Hematopoietic multipotent progenitor cell treated with erythropoietin and hydrocortisone succinate and interleukin-3 and kit ligand, for 8 days (in vitro differentiated cells): Measurements from ENCODE around the gene DNAAF8.
"Not testable (repeated sequence)": the region's sequence is repeated elsewhere in the genome, so short reads cannot be mapped to it uniquely, and the experiment has no call there.

Source experiments
- DNase-seq: peaks from one replicate; pipeline ENCODE4 v3.0.0-alpha.2; 2015

DNAAF8 gene

DNA sequence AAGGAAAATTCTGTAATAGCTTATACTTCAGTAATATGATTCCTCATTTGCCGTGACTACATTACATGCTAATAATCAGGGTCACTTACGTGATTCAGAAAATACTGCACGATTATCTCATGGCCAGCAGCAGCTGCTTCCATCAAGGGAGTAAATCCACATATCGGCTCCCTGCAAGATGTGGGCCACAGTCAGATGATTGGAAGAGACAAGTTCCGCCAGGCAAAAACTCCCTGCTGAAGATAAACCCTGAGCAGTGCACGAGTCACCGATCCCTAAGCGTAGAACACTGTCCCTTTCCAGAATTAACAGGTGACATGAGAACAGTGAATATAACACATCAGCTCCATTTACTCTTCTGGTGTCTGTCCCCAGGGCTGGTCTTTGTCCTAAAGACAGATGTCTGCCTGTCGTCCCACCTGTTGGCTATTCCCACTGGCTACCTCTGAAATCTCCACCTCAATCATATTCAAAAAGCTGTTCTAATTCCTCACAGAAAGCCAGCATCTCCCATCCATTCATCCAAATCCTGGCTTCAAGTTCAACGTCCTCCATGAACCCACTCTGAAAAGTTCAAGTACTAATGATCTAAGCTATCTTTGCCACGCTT, 9.6 kb upstream of the DNAAF8 start:
- DNase-seq = no peak

- DNase-seq = no peak
Observed at GRCh38 chr16:4726616-4727015, 7.7 kb upstream of the DNAAF8 start.

DNA sequence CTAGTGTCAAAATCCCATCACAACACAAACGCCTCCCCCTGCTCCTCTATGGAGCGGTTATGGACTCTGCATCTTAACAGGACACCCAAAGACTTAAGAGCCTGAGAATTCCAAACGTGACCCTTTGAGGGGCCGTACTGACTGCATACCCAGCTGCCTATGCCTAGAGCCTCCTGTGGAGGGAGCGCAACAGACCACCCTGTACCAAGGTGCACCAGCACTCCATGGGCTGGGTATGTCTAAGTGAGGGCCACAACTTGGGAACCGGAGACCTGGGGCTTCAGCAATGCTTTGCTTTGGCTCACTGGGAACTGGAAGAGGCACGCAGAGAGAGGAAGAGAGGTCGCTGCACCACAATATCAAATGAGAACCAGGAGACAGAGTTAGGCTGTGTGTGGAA, 5.7 kb upstream of the DNAAF8 start:
- no peak for DNase-seq

GRCh38 chr16:4729876-4730275, 4.5 kb upstream of the DNAAF8 start:
- no peak for DNase-seq

DNA sequence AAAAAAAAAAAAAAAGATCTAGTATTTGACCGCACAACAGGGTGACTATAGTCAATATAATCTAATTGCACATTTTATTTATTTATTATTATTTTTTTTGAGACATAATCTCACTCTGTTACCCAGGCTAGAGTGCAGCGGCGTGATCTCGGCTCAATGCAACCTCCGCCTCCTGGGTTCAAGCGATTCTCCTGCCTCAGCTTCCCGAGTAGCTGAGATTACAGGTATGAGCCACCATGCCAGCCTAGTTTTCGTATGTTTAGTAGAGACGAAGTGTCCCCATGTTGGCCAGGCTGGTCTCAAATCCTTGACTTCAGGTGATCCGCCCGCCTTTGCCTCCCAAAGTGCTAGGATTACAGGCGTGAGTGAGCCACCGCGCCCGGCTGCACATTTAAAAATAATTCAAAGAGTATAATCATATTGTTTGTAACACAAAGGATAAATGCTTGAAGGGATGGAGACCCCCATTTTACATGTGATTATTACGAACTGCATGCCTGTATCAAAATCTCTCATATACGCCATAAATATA, 1.1 kb upstream of the DNAAF8 start:
- no peak for DNase-seq

DNA sequence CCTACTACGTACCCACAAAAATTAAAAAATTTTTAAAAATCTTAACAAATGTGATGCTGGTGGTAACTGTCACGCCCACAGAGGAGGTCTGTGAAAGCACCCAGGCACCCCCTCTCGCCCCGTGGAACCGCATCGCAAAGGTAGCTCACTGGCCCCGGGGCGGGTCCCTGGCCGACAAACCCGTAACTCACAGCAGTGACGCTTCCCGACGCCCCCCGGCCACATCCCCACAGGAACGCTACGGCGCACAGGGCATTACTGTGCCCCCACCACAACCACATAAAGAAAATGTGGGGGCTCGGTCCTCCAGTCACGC, 632 bp upstream of the DNAAF8 start:
- DNase-seq = no peak

DNA sequence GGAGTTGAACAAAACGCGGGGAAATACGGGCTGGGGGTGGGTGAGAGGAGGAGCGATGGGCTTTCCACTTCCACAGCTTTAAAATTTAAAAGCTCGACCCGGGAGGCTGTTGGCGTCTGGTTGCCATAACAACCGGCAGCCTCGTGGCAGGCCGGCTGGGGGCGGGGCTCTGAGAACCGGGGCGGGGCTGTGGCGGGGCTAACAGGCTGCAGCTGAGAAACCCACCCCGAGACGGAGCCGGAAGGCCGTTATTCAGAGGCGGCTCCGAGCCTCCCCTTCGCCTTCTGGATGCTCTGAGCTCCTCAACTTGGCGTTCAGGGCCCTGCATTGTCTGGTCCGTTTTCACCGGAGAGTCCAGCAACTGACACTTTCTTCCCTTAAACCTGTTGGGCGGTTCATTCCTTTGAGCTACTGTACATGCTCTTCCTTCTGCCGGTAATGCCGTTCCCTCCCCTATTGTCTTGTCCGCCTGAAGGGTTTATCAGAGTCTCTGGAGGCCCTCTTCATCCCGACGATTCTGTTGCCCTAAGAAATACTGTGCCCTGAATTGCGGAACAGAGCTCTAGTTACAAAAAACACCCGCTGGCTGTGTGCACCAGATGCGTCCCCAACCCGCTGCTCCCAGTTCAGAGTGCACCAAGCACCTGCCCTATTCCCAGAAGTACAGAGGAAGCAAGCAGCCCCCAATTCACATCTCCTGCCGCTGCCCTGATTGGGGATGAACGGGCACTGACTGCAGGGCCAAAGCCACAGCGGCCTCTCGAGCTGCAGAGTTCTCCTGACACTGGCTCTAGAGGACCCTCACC, 596 bp downstream of the DNAAF8 start:
- peak; percentile 80 for DNase-seq

DNA sequence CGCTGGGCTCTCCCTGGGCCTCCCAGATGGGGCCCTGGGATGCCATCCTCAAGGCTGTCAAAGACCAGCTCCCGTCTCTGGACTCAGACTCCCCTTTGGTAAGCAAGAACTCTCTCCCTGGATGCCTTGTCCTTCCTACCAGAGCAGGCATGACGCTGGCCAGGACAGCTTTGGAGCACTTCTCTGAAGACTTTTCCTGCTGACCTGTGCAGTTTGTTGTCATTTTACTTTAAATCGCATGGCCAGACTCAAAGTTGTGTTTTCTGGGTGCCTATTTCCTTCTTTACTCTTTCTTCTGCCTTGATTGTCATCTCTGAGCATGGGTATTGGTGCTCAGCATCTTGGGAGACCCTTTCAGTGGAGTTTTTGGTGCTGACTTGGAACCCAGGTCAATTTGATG, 2.2 kb downstream of the DNAAF8 start:
- no peak for DNase-seq

GRCh38 chr16:4737545-4737944, 3.2 kb downstream of the DNAAF8 start:
- DNase-seq = no peak

GRCh38 chr16:4738370-4738769, 4.0 kb downstream of the DNAAF8 start:
- not testable (repeated sequence) for DNase-seq

- no peak for DNase-seq
Observed at GRCh38 chr16:4743226-4743878, 9.0 kb downstream of the DNAAF8 start.

DNA sequence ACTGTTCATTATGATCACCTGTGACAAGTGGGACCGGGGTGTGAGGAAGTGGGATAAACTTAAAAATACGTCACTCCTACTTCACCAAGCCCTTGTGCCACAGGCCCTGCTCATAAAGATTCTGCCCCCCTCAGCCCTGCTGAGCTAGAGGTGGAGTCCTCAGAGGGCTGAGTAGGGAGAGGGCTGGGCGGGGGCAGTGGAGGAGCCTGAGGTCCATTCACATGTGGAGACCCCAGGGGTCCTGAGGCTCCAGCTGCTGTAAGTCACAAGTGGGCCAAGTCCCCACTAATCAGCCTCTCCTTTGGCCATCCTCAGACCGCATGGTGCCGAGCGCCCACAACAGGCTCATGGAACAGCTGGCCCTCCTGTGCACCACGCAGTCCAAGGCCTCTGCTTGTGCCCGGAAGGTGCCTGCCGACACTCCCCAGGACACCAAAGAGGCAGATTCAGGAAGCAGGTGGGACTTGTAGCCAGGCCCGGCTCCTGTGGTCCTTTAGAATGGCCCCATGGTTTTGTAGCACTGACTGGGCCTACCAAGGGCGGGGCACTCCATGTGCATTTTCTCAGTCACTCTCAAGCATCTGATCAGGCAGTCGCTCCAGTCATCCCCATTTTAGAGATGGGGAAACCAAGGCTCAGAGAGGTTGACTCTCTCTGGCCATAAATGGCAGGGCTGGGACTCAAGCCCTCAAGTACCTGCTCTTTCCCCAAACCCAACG, 10.4 kb downstream of the DNAAF8 start:
- DNase-seq = no peak

DNA sequence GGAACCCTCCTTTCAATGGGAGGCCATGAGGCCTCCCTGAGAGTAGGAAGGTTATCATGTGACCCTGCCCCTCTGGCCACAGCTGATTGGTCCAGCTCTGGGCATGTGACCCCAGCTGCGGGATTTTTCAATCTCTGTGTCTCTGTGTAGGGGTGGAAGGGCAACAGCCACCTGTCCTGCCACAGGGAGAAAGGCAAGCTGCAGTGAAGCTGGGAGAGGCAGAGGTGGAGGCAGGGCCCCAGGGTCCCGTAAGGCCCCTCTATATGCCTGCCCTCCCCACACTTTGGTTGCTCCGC, 10.9 kb downstream of the DNAAF8 start:
- no peak for DNase-seq

DNA sequence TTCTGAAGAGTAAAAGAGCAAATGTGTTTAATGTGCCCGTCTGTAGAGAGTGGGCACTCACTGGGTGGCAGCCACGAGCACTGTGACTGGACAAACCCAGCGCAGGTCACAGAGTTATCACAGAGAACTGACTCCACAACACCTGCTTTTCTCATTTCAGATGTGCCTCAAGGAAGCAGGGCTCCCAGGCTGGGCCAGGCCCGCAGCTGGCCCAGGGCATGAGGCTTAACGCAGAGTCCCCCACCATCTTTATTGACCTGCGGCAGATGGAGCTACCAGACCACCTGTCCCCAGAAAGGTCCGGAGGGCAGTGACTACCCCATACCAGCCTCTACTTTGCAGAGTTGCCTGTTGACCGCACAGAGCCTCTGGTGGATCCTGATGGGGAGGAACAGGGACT, 11.9 kb downstream of the DNAAF8 start:
- no peak for DNase-seq

DNA sequence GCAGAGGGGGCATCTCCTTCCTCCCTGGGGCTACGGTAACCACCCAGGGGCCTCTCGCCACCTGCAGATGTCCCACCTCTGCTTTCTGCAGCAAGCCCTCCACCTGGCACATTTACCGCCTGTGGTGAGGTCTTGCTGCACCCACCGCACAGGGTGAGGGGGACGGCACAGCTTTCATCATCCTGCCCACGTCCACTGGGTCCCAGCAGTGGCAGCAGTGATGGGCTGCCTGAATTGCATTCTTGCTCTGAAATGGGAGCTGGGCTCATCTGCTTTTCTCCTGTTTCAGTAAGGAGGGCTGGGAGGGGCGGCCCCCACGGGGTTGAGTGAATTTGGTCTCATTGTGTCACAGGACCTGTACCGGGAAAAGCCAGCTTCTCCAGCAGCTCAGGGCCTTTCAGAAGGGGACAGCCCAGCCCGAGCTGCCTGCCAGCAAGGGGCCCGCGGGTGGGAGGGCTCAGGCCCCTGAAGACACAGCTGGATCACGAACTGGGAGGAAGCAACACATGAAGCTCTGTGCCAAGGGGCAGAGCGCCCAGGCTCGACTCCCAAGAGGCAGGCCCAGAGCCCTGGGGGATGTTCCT, 12.7 kb downstream of the DNAAF8 start:
- no peak for DNase-seq

DNA sequence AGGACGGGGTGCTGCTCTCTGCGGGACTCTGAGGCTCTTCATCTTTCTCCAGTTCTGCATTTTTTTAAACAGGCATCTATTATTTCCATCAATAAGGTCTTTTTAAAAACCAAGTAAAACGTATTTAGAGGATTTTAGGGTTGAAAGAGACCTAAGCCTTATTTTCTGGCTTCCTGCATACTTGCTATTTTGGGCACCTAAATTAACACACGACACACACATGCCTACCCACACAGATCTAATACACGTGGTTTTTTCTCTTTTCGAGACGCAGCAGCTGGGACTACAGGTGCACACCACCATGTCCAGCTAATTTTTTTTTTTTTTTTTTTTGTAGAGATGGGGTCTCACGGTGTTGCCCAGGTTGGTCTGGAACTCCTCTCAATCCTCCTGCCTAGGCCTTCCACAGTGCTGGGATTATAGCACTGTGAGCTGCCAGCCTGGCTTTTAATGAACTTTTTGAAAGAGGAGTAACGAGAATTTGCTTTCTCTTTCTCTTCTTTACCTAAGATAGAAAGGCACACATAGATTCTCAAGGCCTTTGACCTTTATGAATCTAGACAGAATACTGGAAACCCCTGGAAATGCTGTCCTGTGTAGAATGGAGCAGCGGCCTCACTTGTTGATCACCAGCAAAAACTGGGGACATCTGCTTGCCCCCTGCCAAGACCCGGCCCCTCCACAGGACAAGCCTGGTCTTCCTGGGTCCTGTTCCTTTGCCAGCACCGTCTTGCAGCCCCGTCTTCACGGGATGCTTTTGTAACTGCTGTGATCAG, 13.8 kb downstream of the DNAAF8 start:
- DNase-seq = no peak

GRCh38 chr16:4748682-4749411, 14.5 kb downstream of the DNAAF8 start:
- no peak for DNase-seq

- no peak for DNase-seq
Observed at GRCh38 chr16:4749700-4750257, 15.4 kb downstream of the DNAAF8 start.

GRCh38 chr16:4750896-4751295, 16.6 kb downstream of the DNAAF8 start:
- no peak for DNase-seq

GRCh38 chr16:4752351-4753100, 18.2 kb downstream of the DNAAF8 start:
- no peak for DNase-seq

DNA sequence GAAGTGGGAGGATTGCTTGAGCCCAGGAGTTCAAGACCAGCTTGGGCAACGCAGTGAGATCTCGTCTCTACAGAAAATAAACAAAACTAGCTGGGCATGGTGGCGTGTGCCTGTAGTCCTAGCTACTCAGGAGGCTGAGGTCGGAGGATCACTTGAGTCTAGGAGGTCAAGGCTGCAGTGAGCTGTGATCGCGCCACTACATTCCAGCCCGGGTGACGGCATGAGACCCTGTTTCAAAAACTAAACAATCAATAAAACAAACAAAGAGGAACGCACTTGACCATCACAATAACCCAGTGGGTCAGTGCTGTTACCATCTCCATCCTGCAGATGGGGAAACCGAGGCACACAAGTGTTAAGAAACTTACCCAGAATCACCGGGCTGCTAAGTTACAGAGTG, 18.9 kb downstream of the DNAAF8 start:
- no peak for DNase-seq
